ENCODE measurements around the gene TTLL11.

Gene TTLL11

GRCh38 chr9:121906074-121906870 lies 186.8 kb downstream of the TTLL11 start:
- Histone ChIP-seq H3K27me3 (replicated peaks; ENCODE audit: control insufficient read depth, insufficient read depth, low read length) (no peaks in the 10 kb centered on the region), H3K36me3 (ENCODE audit: control insufficient read depth, insufficient read depth, low read length) (no peaks in the 10 kb centered on the region), H3K4me3 (replicated peaks; ENCODE audit: low read depth, low read length) (no peak overlapping the region)
- TF ChIP-seq, protein P1, sequence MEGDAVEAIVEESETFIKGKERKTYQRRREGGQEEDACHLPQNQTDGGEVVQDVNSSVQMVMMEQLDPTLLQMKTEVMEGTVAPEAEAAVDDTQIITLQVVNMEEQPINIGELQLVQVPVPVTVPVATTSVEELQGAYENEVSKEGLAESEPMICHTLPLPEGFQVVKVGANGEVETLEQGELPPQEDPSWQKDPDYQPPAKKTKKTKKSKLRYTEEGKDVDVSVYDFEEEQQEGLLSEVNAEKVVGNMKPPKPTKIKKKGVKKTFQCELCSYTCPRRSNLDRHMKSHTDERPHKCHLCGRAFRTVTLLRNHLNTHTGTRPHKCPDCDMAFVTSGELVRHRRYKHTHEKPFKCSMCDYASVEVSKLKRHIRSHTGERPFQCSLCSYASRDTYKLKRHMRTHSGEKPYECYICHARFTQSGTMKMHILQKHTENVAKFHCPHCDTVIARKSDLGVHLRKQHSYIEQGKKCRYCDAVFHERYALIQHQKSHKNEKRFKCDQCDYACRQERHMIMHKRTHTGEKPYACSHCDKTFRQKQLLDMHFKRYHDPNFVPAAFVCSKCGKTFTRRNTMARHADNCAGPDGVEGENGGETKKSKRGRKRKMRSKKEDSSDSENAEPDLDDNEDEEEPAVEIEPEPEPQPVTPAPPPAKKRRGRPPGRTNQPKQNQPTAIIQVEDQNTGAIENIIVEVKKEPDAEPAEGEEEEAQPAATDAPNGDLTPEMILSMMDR (IDR thresholded peaks at IDR 0.05; ENCODE audit: insufficient read depth, low read length, poor library complexity, severe bottlenecking) = no peak
- DNase-seq (ENCODE audit: extremely low read depth, insufficient read length) = no peak

DNA sequence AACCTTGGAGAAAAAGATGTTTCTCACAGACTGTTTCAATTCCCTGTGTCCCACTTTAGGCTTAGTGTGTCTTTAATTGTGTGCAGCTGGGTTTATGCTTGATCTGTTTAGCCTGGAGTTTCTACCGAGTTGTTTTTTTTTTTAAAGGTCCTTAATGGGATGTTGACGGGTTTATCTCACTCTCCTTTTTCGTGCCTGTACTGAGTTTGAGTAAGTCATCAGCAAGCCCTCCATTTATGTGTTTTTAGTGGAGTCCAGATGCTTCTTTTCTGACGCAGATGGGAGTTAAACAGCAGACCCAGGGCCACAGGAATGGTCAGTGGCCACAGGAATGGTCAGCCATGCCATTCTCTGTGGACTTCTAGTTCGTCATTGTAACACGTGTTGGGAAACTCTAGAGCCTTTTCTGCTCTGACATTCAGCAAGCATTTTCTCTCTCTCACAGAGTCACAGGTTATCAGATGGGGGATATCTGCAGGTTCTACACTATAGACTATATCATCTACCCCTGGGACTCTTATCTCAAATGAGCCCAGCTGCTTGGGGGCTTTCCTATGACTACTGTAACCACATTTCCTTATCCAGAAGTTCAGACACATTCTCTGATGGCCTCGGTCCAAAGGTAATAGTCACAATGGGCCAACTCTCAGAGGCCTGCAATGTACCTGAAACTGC lies 190.5 kb downstream of the TTLL11 start:
- Histone ChIP-seq H3K4me3 (replicated peaks; ENCODE audit: low read depth, low read length) (no peak overlapping the region), H3K27me3 (replicated peaks; ENCODE audit: control insufficient read depth, insufficient read depth, low read length) (no peaks in the 10 kb centered on the region), H3K36me3 (ENCODE audit: control insufficient read depth, insufficient read depth, low read length) (no peaks in the 10 kb centered on the region)
- TF ChIP-seq, protein P1 (IDR thresholded peaks at IDR 0.05; ENCODE audit: insufficient read depth, low read length, poor library complexity, severe bottlenecking) = no peak
- no peak for DNase-seq (ENCODE audit: extremely low read depth, insufficient read length)

DNA sequence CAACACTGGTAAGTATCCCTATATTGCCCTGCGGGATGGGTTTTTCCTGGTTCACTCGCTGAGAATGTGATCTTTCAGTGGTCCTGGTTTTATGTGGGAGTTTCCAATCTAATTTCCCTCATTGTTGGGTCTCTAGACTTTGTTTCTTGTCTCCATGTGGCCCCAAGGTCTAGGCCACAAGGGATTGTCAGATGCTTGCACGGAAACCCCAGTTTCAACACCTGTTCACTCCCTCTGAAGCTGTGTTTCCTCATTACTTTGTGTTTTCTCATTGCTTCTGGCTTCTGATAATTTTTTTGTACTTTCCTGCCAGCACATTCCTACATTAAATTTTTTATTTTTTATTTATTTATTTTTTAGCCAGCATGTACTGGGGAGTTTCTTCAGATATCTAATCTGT lies 191.5 kb downstream of the TTLL11 start:
- no peaks in the 10 kb centered on the region for H3K36me3 ChIP-seq (ENCODE audit: control insufficient read depth, insufficient read depth, low read length)
- no peak overlapping the region for H3K4me3 ChIP-seq (replicated peaks; ENCODE audit: low read depth, low read length)
- no peaks in the 10 kb centered on the region for H3K27me3 ChIP-seq (replicated peaks; ENCODE audit: control insufficient read depth, insufficient read depth, low read length)
- TF ChIP-seq, protein P1 (IDR thresholded peaks at IDR 0.05; ENCODE audit: insufficient read depth, low read length, poor library complexity, severe bottlenecking) = no peak
- DNase-seq (ENCODE audit: extremely low read depth, insufficient read length) = no peak

- Histone ChIP-seq H3K4me3 (replicated peaks; ENCODE audit: low read depth, low read length) (no peak overlapping the region), H3K27me3 (replicated peaks; ENCODE audit: control insufficient read depth, insufficient read depth, low read length) (no peaks in the 10 kb centered on the region), H3K36me3 (ENCODE audit: control insufficient read depth, insufficient read depth, low read length) (no peaks in the 10 kb centered on the region)
- no peak for DNase-seq (ENCODE audit: extremely low read depth, insufficient read length)
- TF ChIP-seq, protein P1 (IDR thresholded peaks at IDR 0.05; ENCODE audit: insufficient read depth, low read length, poor library complexity, severe bottlenecking) = no peak
Observed at GRCh38 chr9:121900163-121900562, 192.9 kb downstream of the TTLL11 start.

DNA sequence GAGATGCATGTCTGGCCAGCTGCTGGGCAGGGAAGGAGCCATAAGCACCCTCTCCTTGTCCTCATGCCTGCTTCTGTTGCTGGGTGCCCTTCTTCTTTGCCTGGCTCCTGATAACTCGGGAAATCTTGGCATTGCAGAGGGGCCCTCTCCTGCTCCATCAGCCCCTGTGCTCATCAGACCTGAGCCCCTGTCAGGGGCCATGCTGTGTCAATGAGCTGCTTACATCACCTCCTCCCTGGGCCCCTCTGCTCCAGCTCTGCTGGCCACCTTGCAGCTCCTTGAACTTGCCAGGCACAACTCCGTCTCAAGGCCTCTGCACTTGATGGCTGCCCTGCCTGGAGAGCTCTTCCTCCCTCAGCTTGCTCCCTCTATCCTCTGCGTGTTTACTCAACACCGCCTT lies 194.3 kb downstream of the TTLL11 start:
- H3K4me3 ChIP-seq (replicated peaks; ENCODE audit: low read depth, low read length) = no peak overlapping the region
- TF ChIP-seq, protein P1 (IDR thresholded peaks at IDR 0.05; ENCODE audit: insufficient read depth, low read length, poor library complexity, severe bottlenecking) = no peak
- no peaks in the 10 kb centered on the region for H3K27me3 ChIP-seq (replicated peaks; ENCODE audit: control insufficient read depth, insufficient read depth, low read length)
- DNase-seq (ENCODE audit: extremely low read depth, insufficient read length) = no peak
- no peaks in the 10 kb centered on the region for H3K36me3 ChIP-seq (ENCODE audit: control insufficient read depth, insufficient read depth, low read length)
